Fibroblast of the aortic adventitia (primary cell): ENCODE data around the gene FAM81B. TPM values are rescaled to one million over a fixed set of nuclear protein-coding genes. Genes with fewer than 3 reads are reported as not detected.

ENCODE experiments used
- DNase-seq: peaks from one replicate; pipeline ENCODE4 v3.0.0-alpha.2; 2010; ENCODE audit warnings: low read depth
- H3K4me3 ChIP-seq: 2 replicates; pipeline ENCODE4 v1.5.1; 2011; ENCODE audit warnings: low read depth, mild to moderate bottlenecking, control low read depth, low read length, moderate library complexity
- total RNA-seq: library from RNA; depleted of rRNA; stranded (reverse); fragments of >200 nt; gene quantifications from 2 replicates; pipeline ENCODE4 v1.2.3, GENCODE V29; 2012; ENCODE audit warnings: low replicate concordance
- TF ChIP-seq, protein P1 (sequence below): IDR thresholded peaks from 2 replicates; pipeline ENCODE4 v1.5.1; 2011; ENCODE audit warnings: mild to moderate bottlenecking, low read length, control low read depth, inconsistent platforms; ENCODE audit not compliant: insufficient read depth

Gene FAM81B
- total RNA-seq, 1 donor, result not detected

DNA sequence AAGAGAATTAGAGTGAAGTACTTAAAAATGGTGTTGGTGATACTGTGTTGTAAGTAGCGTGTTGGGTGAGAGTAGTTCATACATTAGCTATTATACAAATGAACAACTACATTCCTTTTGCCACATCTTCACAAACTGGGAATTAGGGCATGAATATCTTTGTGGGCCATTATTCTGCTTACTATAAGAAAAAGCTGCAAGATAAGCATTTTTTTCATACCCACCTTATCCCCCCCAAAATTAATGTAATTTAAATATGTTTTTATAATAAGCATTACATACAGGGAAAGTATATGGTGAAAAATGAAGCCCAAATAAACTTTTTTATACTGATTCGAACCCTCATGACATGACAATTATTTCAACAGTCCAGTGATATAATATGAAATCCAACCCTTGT lies 69.5 kb downstream of the FAM81B start:
- H3K4me3 ChIP-seq, result no peak overlapping the region
- TF ChIP-seq, protein P1, sequence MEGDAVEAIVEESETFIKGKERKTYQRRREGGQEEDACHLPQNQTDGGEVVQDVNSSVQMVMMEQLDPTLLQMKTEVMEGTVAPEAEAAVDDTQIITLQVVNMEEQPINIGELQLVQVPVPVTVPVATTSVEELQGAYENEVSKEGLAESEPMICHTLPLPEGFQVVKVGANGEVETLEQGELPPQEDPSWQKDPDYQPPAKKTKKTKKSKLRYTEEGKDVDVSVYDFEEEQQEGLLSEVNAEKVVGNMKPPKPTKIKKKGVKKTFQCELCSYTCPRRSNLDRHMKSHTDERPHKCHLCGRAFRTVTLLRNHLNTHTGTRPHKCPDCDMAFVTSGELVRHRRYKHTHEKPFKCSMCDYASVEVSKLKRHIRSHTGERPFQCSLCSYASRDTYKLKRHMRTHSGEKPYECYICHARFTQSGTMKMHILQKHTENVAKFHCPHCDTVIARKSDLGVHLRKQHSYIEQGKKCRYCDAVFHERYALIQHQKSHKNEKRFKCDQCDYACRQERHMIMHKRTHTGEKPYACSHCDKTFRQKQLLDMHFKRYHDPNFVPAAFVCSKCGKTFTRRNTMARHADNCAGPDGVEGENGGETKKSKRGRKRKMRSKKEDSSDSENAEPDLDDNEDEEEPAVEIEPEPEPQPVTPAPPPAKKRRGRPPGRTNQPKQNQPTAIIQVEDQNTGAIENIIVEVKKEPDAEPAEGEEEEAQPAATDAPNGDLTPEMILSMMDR, result no peak
- DNase-seq, result no peak

DNA sequence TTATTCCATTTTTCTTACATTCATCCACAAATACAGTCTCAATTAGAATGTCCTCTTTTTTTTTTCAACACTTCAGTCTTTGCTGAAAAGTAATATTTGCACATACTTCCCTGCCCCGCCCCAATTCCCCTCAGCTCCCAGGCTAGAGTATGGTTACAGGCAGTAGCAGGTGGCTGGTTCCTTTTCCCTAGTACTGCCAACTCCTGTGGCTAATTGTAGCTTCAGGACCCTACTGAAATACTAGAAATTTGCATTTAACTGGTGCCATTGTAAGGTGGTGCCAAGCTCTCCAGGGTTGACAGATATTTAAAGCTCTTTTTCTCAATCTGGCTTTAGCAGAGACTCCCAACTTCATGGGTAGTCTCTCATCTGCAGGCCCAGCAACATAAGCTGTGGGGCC lies 80.3 kb downstream of the FAM81B start:
- DNase-seq, result no peak
- no peak overlapping the region for H3K4me3 ChIP-seq
- TF ChIP-seq, protein P1, result no peak

DNA sequence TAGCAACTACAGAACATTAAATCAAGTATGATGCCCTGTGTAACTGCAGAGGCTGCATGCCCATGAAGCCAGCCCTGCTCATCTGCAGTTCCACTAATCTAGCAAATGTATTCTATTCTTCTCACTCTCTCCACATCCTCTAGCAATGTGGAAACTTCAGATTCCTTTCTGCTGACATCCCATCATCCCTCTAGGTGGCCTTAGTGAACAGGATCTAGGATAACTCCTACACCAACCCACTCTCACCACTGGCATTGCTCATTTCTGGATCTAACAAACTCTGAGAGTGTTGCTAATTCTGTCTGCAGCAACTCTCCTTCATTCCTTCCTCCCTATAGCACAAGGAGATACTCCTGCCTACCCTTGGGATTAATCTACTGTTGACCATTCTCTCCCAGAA lies 80.8 kb downstream of the FAM81B start:
- DNase-seq, result peak; percentile 13
- TF ChIP-seq, protein P1, result no peak
- H3K4me3 ChIP-seq, result no peak overlapping the region

DNA sequence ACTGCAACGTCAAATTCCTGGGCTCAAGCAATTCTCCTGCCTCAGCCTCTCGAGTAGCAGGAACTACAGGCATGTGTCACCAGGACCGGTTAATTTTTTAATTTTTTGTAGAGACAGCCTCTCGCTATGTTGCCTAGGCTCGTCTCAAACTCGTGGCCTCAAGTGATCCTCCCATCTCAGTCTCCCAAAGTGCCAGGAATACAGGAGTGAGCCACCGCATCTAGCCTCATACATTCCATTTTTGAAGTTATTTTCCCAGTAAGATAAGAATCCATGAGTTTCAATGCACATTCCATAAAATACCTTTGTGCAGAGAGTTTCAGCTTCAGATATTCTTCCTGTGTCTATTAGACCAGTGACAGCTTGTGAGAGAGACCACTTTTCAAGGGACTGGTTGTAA lies 93.3 kb downstream of the FAM81B start:
- H3K4me3 ChIP-seq, result no peak overlapping the region
- DNase-seq, result no peak
- TF ChIP-seq, protein P1, result no peak

DNA sequence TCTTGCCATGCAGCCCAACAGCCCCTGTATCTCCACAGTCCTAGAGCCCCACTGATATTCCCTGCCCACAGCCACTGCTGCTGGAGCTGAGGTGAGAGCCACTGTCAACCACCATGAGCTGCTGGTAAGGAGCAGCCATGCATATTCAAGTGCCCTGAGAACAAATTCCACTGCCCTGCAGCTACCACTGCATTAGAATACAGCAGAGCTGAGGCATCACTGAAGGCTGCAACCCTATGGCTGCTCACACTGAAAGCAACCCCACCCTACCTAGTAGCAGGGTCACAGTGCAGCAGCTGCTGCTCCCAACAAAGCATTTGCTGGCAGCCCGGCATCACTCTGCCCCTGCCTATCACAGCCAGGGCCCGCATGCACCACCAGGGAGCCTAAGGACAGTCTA lies 95.0 kb downstream of the FAM81B start:
- no peak overlapping the region for H3K4me3 ChIP-seq
- TF ChIP-seq, protein P1, result no peak
- no peak for DNase-seq

DNA sequence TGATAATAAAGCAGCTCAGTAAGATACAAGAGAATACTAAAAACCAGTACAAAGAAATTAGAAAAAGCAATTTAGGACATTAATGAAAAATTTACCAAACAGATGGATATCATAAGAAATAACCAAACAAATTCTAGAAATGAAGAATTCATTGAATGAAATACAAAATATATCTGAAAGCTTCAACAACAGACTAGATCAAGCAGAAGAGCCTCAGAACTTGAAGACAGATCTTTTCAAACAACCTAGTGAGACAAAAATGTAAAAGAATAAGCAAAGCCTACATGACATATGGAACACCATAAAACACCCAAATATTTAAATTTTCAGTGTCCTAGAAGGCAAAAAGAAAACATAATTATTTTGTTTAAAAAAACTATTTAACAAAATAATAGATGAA lies 96.7 kb downstream of the FAM81B start:
- no peak overlapping the region for H3K4me3 ChIP-seq
- no peak for DNase-seq
- TF ChIP-seq, protein P1, result no peak

Other genes with a start within 250 kb of the FAM81B start
- 1.5 and 7.6 TPM in 2 replicates for gene MCTP1, start 106.3 kb upstream of the FAM81B start, total RNA-seq
- gene SKIC3, start 163.6 kb downstream of the FAM81B start, total RNA-seq, result 146 and 163 TPM in 2 replicates
- gene ARSK, start 163.7 kb downstream of the FAM81B start, total RNA-seq, result 8.6 and 19.0 TPM in 2 replicates
- gene GPR150, start 228.7 kb downstream of the FAM81B start, total RNA-seq, result 0.27 and 0.98 TPM in 2 replicates